NB4 (cell line): Measurements from ENCODE around the gene ARHGAP20.
"Not testable (repeated sequence)": the region's sequence is repeated elsewhere in the genome, so short reads cannot be mapped to it uniquely, and the experiment has no call there.

Experiments used
- DNase-seq: peaks from one replicate; pipeline ENCODE4 v3.0.0; 2010; ENCODE audit warnings: low read depth
- H3K4me3 ChIP-seq: one replicate; pipeline ENCODE4 v1.5.1; 2011; ENCODE audit warnings: mild to moderate bottlenecking, low read depth, low read length, moderate library complexity
- CTCF ChIP-seq: IDR thresholded peaks from one replicate; pipeline ENCODE4 v1.5.1; 2012; ENCODE audit warnings: low read depth, low read length
- MAX ChIP-seq: IDR thresholded peaks from 2 replicates; pipeline ENCODE4 v1.6.1; 2011; ENCODE audit warnings: low read depth, low read length
- MYC ChIP-seq: IDR thresholded peaks from 2 replicates; pipeline ENCODE4 v1.6.1; 2011; ENCODE audit warnings: low read depth, low read length
- POLR2A ChIP-seq: IDR thresholded peaks from 2 replicates; pipeline ENCODE4 v1.6.1; 2011; ENCODE audit warnings: mild to moderate bottlenecking; ENCODE audit not compliant: insufficient read length; ENCODE audit errors: extremely low read depth

The ARHGAP20 gene

GRCh38 chr11:110621826-110622225 is 90.4 kb downstream of the ARHGAP20 start:
- TF ChIP-seq MYC, result no peak
- no peak for TF ChIP-seq MAX
- TF ChIP-seq CTCF, result no peak
- TF ChIP-seq POLR2A, result no peak
- no peak overlapping the region for H3K4me3 ChIP-seq
- no peak for DNase-seq

- H3K4me3 ChIP-seq, result not testable (repeated sequence)
These were observed 92.9 kb downstream of the ARHGAP20 start for GRCh38 chr11:110619366-110619765.

GRCh38 chr11:110614031-110614430 is 98.2 kb downstream of the ARHGAP20 start:
- DNase-seq, result no peak
- TF ChIP-seq CTCF (no peak), POLR2A (no peak), MAX (no peak)
- no peak overlapping the region for H3K4me3 ChIP-seq

More at GRCh38 chr11:110619366-110619765, 92.9 kb downstream of the ARHGAP20 start:
- DNase-seq, result not testable (repeated sequence)

GRCh38 chr11:110613197-110613918 is 98.9 kb downstream of the ARHGAP20 start:
- no peak overlapping the region for H3K4me3 ChIP-seq
- no peak for DNase-seq
- no peak for TF ChIP-seq POLR2A
- no peak for TF ChIP-seq MYC
- TF ChIP-seq MAX, result no peak
- no peak for TF ChIP-seq CTCF

- no peak overlapping the region for H3K4me3 ChIP-seq
- TF ChIP-seq MAX (no peak), POLR2A (no peak), CTCF (no peak)
- no peak for DNase-seq
These were observed 105.8 kb downstream of the ARHGAP20 start for GRCh38 chr11:110606415-110606814.

GRCh38 chr11:110601936-110602335 is 110.3 kb downstream of the ARHGAP20 start:
- DNase-seq, result no peak
- TF ChIP-seq CTCF, result no peak
- TF ChIP-seq MAX, result no peak
- no peak for TF ChIP-seq MYC
- TF ChIP-seq POLR2A, result no peak
- no peak overlapping the region for H3K4me3 ChIP-seq
